HG02763 (cell line): ENCODE results near the gene COL24A1.

Experiments used
- ATAC-seq: cut with Tn5 transposase; IDR thresholded peaks from one replicate; pipeline ENCODE4 v1.9.1; 2021; ENCODE audit warnings: mild to moderate bottlenecking, moderate library complexity; ENCODE audit not compliant: unreplicated experiment

COL24A1 gene

DNA sequence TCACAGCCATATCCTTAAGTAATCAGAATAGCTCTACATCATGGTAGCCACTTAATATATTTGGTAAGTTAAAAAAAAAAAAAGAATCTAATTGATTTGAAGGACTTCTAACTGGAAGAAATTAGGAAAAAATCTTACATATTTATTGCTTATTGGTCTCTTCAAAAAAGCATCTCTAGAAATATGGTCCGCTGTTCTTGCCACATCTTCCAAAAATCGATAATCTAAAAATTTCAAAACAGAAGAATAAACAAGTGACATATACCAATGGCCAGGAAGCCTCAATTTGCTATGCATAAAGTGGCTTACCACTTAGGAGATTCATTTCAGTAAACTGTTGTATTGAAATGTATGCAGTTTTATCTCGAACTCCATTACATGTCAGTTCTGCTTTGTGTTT is 450.6 kb downstream of the COL24A1 start:
- no peak for ATAC-seq

DNA sequence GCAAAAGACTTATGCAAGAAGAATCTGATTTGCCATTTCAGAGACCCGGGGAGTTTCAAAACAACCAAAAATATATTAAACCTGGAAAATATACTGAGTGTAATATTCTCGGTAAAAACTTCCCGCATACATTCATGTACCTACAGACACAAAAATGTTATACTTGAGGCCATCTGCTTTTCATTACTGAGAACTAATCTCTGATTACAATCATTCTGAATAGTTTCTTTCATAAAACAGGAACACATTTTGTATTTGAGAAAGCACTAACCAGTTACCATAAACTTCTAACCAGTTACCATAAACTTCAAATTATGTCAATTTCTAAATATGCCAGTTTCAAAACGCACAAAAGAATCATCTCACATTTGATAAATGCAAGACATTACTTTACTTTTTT is 456.1 kb downstream of the COL24A1 start:
- ATAC-seq: no peak

DNA sequence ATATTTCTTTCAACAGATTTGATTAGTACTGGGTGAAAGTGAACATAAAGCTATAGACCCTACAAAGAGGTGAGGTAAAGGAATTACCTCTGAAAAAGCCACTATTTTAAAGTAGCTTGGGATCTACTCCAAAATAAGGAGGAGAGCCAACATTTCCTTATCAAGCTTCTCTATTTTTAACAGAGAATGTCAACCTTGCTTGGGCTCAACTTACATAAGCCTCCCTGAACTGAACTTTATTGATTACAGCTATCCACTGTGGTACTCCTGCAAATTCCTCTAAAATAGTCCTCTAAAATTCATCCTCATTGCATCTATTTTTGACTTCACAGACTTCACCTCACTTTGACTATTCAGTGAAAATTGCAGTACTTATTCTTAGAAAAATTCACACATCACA is 458.7 kb downstream of the COL24A1 start:
- ATAC-seq: no peak

DNA sequence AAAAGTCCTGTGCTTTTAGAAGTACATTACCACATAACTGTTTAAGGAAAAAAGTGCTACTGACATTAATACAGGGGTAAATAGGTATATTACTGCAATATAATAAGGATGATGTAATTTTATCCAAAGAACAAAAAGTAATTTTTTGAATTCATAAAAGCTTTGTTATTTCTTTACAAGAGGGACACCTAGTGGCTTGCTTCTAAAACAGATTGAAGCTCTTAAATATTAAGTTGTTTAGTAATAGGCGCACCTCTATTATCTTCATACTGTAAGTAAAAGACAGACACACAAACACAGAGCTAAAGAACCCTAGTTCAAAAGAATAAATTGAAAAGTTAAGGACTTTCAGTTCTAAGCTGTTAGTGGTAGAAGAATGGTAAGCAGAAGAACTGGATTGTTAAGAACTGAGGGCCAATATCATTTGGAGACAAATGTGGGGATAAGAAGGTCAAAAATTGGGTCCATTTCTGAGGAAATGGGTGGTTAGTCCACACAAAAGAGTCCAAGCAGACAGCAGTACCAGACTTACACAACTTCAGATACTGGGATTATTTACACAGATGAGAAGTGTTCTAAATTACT is 463.8 kb downstream of the COL24A1 start:
- no peak for ATAC-seq

DNA sequence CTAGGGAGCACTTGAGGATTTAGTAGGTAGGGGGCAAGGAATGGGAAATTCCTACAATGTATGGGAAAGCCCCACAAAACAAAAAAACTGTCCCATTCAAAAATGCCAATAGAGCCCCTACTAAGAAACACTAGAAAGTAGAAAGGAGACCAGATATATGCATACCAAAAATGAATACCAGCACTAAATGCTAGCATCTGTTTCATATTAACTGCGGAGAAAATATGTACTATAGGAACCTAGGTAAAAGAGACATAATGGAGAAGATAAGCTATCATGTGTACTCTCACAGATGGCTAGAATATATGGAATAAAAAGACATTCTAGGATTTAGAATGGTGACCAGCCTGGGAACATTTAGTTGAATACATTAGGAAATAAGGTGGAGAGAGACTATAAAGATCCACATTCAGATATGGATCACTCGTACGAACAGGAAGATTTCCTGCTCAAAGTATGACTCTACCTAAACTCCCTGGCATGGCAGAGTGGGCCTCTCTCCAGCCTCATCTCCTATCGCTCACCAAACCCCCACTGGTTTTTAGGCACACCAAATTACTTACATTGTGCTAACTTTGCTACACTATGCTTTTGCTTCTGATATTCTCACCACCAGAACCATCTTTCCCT is 466.7 kb downstream of the COL24A1 start:
- no peak for ATAC-seq

DNA sequence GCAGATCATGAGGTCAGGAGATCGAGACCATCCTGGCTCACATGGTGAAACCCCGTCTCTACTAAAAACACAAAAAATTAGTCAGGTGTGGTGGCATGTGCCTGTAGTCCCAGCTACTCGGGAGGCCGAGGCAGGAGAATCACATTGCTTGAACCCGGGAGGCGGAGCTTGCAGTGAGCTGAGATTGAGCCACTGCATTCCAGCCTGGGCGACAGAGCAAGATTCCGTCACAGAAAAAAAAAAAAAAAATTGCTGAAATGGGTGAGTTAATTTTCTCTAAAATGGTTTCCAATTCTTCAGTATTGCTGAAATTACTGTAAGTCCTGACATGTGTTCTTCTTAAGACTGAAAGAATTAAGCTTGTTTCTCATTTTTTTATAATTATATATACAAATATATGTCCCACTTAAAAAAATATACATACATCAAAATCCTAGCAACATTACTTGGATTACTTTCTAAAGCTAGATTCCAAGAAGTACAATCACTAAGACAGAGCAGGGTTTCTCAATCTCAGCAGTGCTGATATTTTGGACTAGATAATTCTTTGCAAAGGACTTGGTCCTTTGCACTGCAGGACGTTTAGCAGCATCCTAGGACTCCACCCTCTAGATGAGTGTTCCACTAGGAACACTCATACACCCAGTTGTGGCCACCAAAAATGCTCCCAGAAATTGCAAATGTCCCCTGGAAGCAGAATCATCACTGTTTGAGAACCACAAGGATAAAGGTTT is 473.1 kb downstream of the COL24A1 start:
- ATAC-seq: no peak

DNA sequence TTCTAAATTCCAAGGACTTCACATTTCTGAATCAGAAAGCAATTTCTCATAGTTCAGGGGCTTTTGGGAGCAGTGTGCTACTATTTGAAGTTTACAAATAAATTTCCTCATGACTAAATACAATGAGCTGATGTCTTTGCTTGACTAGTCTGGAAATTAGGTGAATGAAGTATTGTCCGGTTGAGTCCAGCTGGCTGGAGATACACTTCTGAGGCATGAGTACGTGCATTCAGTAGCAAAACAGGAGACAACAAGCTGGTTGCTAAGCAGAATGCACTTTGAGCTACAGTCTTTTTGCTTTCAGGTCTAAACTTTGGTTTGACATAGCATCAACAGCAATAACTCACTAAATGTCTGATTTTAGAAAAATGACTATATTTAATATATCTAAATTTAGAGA is 475.5 kb downstream of the COL24A1 start:
- ATAC-seq: no peak
